ENCODE results near the gene FBXO41. TPM values are rescaled to one million over a fixed set of nuclear protein-coding genes. Genes with fewer than 3 reads are reported as not detected.

Gene FBXO41
- total and polyA plus RNA-seq, 9 of the 15 experiments (the other 6 are each of a cell fraction or from before 2014, with no cell fraction given), result 0.21 to 8.2 (median 3.5) TPM

- TF ChIP-seq ATF3 (IDR thresholded peaks at IDR 0.05) (no peak), ATF3 (CRISPR knock-in tag; conservative IDR thresholded peaks at IDR 0.05) (no peak), ZNF431 (CRISPR knock-in tag; IDR thresholded peaks at IDR 0.05) (no peak), FOXM1 (IDR thresholded peaks at IDR 0.05; ENCODE audit: low read depth) (peak; percentile 59; the same call in 1 of the 2 replicates), FOXM1 (CRISPR knock-in tag; IDR thresholded peaks at IDR 0.05; ENCODE audit: low read depth) (no peak), ZFP91 (CRISPR knock-in tag; IDR thresholded peaks at IDR 0.05) (no peak), CC2D1A (IDR thresholded peaks at IDR 0.05) (no peak), ZNF77 (CRISPR knock-in tag; IDR thresholded peaks at IDR 0.05) (no peak), TSC22D4 (tag; IDR thresholded peaks at IDR 0.05) (no peak), KLF10 (CRISPR knock-in tag; IDR thresholded peaks at IDR 0.05) (no peak), TOE1 (IDR thresholded peaks at IDR 0.05; ENCODE audit: borderline replicate concordance) (peak; percentile 61), TOE1 (CRISPR knock-in tag; IDR thresholded peaks at IDR 0.05; ENCODE audit: borderline replicate concordance, low read depth) (no peak), BRD9 (IDR thresholded peaks at IDR 0.05; ENCODE audit: low read depth, partially characterized antibody) (no peak), ZNF121 (CRISPR knock-in tag; conservative IDR thresholded peaks at IDR 0.05) (no peak), BRF2 (IDR thresholded peaks at IDR 0.05; ENCODE audit: borderline replicate concordance, insufficient read depth, insufficient read length) (no peak), ZBTB33 (CRISPR knock-in tag; IDR thresholded peaks at IDR 0.05) (no peak), CREB3 (tag; conservative IDR thresholded peaks at IDR 0.05; ENCODE audit: low read depth) (no peak), POU5F1 (IDR thresholded peaks at IDR 0.05; ENCODE audit: borderline replicate concordance, low read depth, low read length, partially characterized antibody) (no peak), GTF2A2 (tag; IDR thresholded peaks at IDR 0.05) (no peak), MCM7 (IDR thresholded peaks at IDR 0.05) (no peak)
Measured at GRCh38 chr2:73233154-73233931, 50.9 kb downstream of the FBXO41 start, which contains the start of gene PRADC1 (continued).
